Measurements from ENCODE around the gene CCDC71L.

GRCh38 chr7:106614751-106615150, 46.2 kb downstream of the CCDC71L start:
- TF ChIP-seq RAD21 (IDR thresholded peaks at IDR 0.05; ENCODE audit: low read depth) (no peak), EP300 (IDR thresholded peaks at IDR 0.05; ENCODE audit: borderline replicate concordance) (no peak), CEBPB (IDR thresholded peaks at IDR 0.05) (no peak), ZBTB7A (IDR thresholded peaks at IDR 0.05; ENCODE audit: low read depth) (no peak)
